Liver (tissue), 9 donors: ENCODE results near the gene ZNF414. TPM values are rescaled to one million over a fixed set of nuclear protein-coding genes. Genes with fewer than 3 reads are reported as not detected.

ENCODE experiments used
- DNase-seq: peaks from one replicate; pipeline ENCODE4 v3.0.0-alpha.2; 2017; ENCODE audit warnings: low spot score
- H3K27ac ChIP-seq, 2 donors: one replicate each; pipeline ENCODE4 v1.7.0; 2013; ENCODE audit warnings: inconsistent platforms in 2 of 2, low read length in 2 of 2, control low read depth in 1 of 2, low read depth in 1 of 2, mild to moderate bottlenecking in 1 of 2
- H3K27me3 ChIP-seq, 4 donors: one replicate each; pipeline versions ENCODE4 v1.6.1 to v1.7.0; 2013; ENCODE audit warnings: low read length in 3 of 4, inconsistent platforms in 1 of 4, mild to moderate bottlenecking in 1 of 4, moderate library complexity in 1 of 4; ENCODE audit not compliant: control insufficient read depth in 4 of 4, insufficient read depth in 4 of 4
- H3K36me3 ChIP-seq, 4 donors: one replicate each; pipeline versions ENCODE4 v1.6.1 to v1.7.0; 2013; ENCODE audit warnings: low read length in 3 of 4, mild to moderate bottlenecking in 3 of 4, low read depth in 1 of 4, moderate library complexity in 1 of 4; ENCODE audit not compliant: control insufficient read depth in 4 of 4, insufficient read depth in 3 of 4
- H3K4me1 ChIP-seq, 4 donors: one replicate each; pipeline versions ENCODE4 v1.6.1 to v1.7.0; 2013; ENCODE audit warnings: low read length in 3 of 4, mild to moderate bottlenecking in 3 of 4, moderate library complexity in 1 of 4; ENCODE audit not compliant: control insufficient read depth in 4 of 4, insufficient read depth in 4 of 4
- H3K4me3 ChIP-seq, 3 donors: one replicate each; pipeline versions ENCODE4 v1.6.1 to v1.7.0; 2013; ENCODE audit warnings: low read length in 3 of 3, control low read depth in 1 of 3, low read depth in 1 of 3, mild to moderate bottlenecking in 1 of 3
- H3K9ac ChIP-seq, 2 donors: one replicate each; pipeline ENCODE4 v1.7.0; 2013; ENCODE audit warnings: low read length in 2 of 2, mild to moderate bottlenecking in 2 of 2, moderate library complexity in 2 of 2, control low read depth in 1 of 2, low read depth in 1 of 2
- H3K9me3 ChIP-seq, 4 donors: one replicate each; pipeline versions ENCODE4 v1.6.1 to v1.7.0; 2013; ENCODE audit warnings: low read length in 3 of 4; ENCODE audit not compliant: control insufficient read depth in 4 of 4
- EGR1 ChIP-seq, 2 donors: IDR thresholded peaks; 2 replicates each; pipeline ENCODE4 v1.6.1; 2016 to 2018; ENCODE audit warnings: antibody characterized with exemption in 2 of 2, low read depth in 2 of 2
- FOXA1 ChIP-seq: IDR thresholded peaks from 2 replicates; pipeline ENCODE4 v1.6.1; 2016; ENCODE audit warnings: antibody characterized with exemption
- FOXA2 ChIP-seq: IDR thresholded peaks from 2 replicates; pipeline ENCODE4 v1.6.1; 2016; ENCODE audit warnings: antibody characterized with exemption
- GABPA ChIP-seq, 2 donors: IDR thresholded peaks in 1 of 2; conservative IDR thresholded peaks in 1 of 2; 2 replicates each; pipeline ENCODE4 v1.6.1; 2016; ENCODE audit warnings: antibody characterized with exemption in 2 of 2, mild to moderate bottlenecking in 1 of 2, moderate library complexity in 1 of 2
- HNF4A ChIP-seq, 2 donors: conservative IDR thresholded peaks; 2 replicates each; pipeline ENCODE4 v1.6.1; 2016; ENCODE audit warnings: antibody characterized with exemption in 2 of 2, mild to moderate bottlenecking in 2 of 2
- HNF4G ChIP-seq: IDR thresholded peaks from 2 replicates; pipeline ENCODE4 v1.6.1; 2016; ENCODE audit warnings: antibody characterized with exemption
- JUND ChIP-seq, 2 donors: IDR thresholded peaks; 2 replicates each; pipeline ENCODE4 v1.6.1; 2016; ENCODE audit warnings: antibody characterized with exemption in 2 of 2
- NR2F2 ChIP-seq: IDR thresholded peaks from 2 replicates; pipeline ENCODE4 v1.6.1; 2016; ENCODE audit warnings: antibody characterized with exemption
- RAD21 ChIP-seq, 2 donors: IDR thresholded peaks; 2 replicates each; pipeline ENCODE4 v1.6.1; 2016; ENCODE audit warnings: antibody characterized with exemption in 2 of 2, mild to moderate bottlenecking in 2 of 2
- RXRA ChIP-seq, 2 donors: IDR thresholded peaks; 2 replicates each; pipeline ENCODE4 v1.6.1; 2017 to 2018; ENCODE audit warnings: antibody characterized with exemption in 2 of 2, mild to moderate bottlenecking in 1 of 2
- SP1 ChIP-seq: IDR thresholded peaks from 2 replicates; pipeline ENCODE4 v1.6.1; 2018; ENCODE audit warnings: antibody characterized with exemption, mild to moderate bottlenecking
- TAF1 ChIP-seq: conservative IDR thresholded peaks from 2 replicates; pipeline ENCODE4 v1.6.1; 2016; ENCODE audit warnings: antibody characterized with exemption, mild to moderate bottlenecking
- YY1 ChIP-seq: IDR thresholded peaks from 2 replicates; pipeline ENCODE4 v1.6.1; 2016; ENCODE audit warnings: antibody characterized with exemption, mild to moderate bottlenecking
- WGBS: extraction: QIAGEN DNeasy Blood & Tissue Kit; methylation state at CpG from one replicate; pipeline ENCODE4 v1.1.7; 2013; 5-methylcytosine and 5-hydroxymethylcytosine counted together
- polyA plus RNA-seq, 2 donors: library from polyadenylated mRNA; stranded (reverse) in 1 of 2; unstranded in 1 of 2; fragments of 200-250 nt in 1 of 2; fragments of >200 nt in 1 of 2; fragmentation: Nextera tagmentation in 1 of 2; extraction: Ambion mirVana in 1 of 2; gene quantifications; one replicate each; pipeline versions ENCODE4 v1.2.1 to v1.2.3, GENCODE V29; 2013 to 2015
- total RNA-seq, 2 donors: library from RNA; depleted of rRNA; stranded (reverse); fragments of >200 nt; gene quantifications; one replicate each; pipeline ENCODE4 v1.2.3, GENCODE V29; 2014
- TF ChIP-seq, protein P1 (sequence below): IDR thresholded peaks from 2 replicates; pipeline ENCODE4 v1.6.1; 2016; ENCODE audit warnings: antibody characterized with exemption
- TF ChIP-seq, protein P2 (sequence below): fragments of 150-350 bp; IDR thresholded peaks from 2 replicates; pipeline ENCODE4 v1.5.1; 2017; ENCODE audit warnings: improper control_type of control experiment, low read depth, low read length; ENCODE audit not compliant: missing input control
- TF ChIP-seq, protein P3 (sequence below): IDR thresholded peaks from 2 replicates; pipeline ENCODE4 v1.6.1; 2016; ENCODE audit warnings: antibody characterized with exemption
- TF ChIP-seq, protein P4 (sequence below): IDR thresholded peaks from 2 replicates; pipeline ENCODE4 v1.6.1; 2016; ENCODE audit warnings: antibody characterized with exemption, mild to moderate bottlenecking
- donor health status: healthy.
- donor health status: healthy.
- donor health status: healthy.
- donor health status: healthy.
- donor health status: healthy.

Gene ZNF414
- total and polyA plus RNA-seq, 4 donors = 3.5 to 16.0 (median 7.2) TPM

DNA sequence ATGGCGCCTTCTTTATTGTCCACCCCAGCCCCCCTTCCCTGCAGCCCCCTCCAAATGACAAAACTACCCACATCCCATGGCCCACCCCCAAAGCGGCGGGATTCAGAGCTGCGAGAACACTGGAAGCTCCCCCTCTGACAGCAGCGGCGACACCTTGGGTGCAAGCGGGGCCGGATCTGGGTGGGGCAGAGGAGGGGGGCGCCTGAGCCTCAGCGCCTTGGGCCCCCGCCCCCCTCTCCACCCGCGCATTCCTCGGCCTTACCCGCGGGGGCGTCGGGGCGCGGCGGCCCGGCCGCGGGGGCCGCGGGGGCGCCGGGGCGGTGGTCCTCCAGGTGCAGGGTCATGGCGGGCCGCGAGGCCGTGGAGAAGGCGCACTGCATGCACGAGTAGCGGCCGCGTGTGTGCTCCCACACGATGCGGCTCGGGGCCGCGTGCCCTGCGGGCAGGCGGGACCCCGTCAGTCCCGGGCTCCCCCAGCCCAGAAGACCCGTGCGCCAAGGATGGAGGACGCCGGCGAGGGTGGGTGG lies 3.3 kb downstream of the ZNF414 start:
- H3K9me3 ChIP-seq = no peaks in the 10 kb centered on the region
- no peak for DNase-seq
- 91% methylated on average over 52 of the region's 52 CpGs for WGBS
- H3K27me3 ChIP-seq = no peaks in the 10 kb centered on the region
- H3K36me3 ChIP-seq = peaks cover 0 to 2% (median 0%) of the 10 kb centered on the region in 4 donors
- peaks cover 10 to 31% (median 21%) of the 10 kb centered on the region in 4 donors for H3K4me1 ChIP-seq
- no peak overlapping the region for H3K27ac ChIP-seq
- H3K4me3 ChIP-seq = no peak overlapping the region
- TF ChIP-seq HNF4A (conservative IDR thresholded peaks at IDR 0.05) (no peak), HNF4G (no peak), NR2F2 (no peak), TAF1 (no peak), JUND (IDR thresholded peaks at IDR 0.05) (no peak), RAD21 (IDR thresholded peaks at IDR 0.05) (no peak), SP1 (no peak), FOXA2 (no peak), YY1 (no peak), GABPA (IDR thresholded peaks at IDR 0.05 in 1 of 2, conservative IDR thresholded peaks at IDR 0.05 in 1 of 2) (no peak), RXRA (IDR thresholded peaks at IDR 0.05) (no peak), EGR1 (IDR thresholded peaks at IDR 0.05; ENCODE audit: low read depth in 2 of 2) (no peak), FOXA1 (no peak)
- TF ChIP-seq, protein P1, sequence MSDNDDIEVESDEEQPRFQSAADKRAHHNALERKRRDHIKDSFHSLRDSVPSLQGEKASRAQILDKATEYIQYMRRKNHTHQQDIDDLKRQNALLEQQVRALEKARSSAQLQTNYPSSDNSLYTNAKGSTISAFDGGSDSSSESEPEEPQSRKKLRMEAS = no peak
- TF ChIP-seq, protein P2, sequence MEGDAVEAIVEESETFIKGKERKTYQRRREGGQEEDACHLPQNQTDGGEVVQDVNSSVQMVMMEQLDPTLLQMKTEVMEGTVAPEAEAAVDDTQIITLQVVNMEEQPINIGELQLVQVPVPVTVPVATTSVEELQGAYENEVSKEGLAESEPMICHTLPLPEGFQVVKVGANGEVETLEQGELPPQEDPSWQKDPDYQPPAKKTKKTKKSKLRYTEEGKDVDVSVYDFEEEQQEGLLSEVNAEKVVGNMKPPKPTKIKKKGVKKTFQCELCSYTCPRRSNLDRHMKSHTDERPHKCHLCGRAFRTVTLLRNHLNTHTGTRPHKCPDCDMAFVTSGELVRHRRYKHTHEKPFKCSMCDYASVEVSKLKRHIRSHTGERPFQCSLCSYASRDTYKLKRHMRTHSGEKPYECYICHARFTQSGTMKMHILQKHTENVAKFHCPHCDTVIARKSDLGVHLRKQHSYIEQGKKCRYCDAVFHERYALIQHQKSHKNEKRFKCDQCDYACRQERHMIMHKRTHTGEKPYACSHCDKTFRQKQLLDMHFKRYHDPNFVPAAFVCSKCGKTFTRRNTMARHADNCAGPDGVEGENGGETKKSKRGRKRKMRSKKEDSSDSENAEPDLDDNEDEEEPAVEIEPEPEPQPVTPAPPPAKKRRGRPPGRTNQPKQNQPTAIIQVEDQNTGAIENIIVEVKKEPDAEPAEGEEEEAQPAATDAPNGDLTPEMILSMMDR = no peak
- TF ChIP-seq, protein P3, sequence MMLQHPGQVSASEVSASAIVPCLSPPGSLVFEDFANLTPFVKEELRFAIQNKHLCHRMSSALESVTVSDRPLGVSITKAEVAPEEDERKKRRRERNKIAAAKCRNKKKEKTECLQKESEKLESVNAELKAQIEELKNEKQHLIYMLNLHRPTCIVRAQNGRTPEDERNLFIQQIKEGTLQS = no peak
- TF ChIP-seq, protein P4, sequence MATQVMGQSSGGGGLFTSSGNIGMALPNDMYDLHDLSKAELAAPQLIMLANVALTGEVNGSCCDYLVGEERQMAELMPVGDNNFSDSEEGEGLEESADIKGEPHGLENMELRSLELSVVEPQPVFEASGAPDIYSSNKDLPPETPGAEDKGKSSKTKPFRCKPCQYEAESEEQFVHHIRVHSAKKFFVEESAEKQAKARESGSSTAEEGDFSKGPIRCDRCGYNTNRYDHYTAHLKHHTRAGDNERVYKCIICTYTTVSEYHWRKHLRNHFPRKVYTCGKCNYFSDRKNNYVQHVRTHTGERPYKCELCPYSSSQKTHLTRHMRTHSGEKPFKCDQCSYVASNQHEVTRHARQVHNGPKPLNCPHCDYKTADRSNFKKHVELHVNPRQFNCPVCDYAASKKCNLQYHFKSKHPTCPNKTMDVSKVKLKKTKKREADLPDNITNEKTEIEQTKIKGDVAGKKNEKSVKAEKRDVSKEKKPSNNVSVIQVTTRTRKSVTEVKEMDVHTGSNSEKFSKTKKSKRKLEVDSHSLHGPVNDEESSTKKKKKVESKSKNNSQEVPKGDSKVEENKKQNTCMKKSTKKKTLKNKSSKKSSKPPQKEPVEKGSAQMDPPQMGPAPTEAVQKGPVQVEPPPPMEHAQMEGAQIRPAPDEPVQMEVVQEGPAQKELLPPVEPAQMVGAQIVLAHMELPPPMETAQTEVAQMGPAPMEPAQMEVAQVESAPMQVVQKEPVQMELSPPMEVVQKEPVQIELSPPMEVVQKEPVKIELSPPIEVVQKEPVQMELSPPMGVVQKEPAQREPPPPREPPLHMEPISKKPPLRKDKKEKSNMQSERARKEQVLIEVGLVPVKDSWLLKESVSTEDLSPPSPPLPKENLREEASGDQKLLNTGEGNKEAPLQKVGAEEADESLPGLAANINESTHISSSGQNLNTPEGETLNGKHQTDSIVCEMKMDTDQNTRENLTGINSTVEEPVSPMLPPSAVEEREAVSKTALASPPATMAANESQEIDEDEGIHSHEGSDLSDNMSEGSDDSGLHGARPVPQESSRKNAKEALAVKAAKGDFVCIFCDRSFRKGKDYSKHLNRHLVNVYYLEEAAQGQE = no peak
- no peak overlapping the region for H3K9ac ChIP-seq

DNA sequence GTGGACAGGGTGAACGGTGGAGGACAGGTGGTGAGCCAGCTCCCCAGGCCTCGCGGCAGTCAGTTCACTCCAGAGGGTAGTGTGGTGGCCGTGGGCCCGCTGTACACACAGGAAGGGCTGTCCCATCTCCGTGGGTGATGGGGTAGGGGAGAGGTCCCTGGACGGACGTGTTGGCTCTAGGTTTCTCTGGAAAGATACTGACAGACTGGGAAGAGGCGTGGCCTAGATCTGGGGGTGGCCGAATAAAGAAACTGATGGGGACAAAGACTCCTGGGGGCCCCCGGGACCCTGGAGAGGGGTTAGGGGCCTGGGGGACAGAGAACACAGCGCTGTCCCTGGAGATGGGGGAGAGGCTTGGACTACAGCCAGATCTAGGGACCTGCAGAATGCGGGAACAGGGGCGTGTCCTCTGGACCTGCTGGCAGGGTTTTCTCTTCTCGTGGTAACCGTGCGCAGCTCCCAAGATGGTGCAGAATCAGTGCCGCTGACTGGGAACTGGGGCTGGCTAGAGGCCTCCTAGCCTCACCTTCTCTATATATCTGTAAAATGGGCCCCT lies 7.5 kb downstream of the ZNF414 start:
- TF ChIP-seq SP1 (no peak), TAF1 (no peak), GABPA (IDR thresholded peaks at IDR 0.05 in 1 of 2, conservative IDR thresholded peaks at IDR 0.05 in 1 of 2) (no peak), YY1 (no peak)
- TF ChIP-seq, protein P4 = no peak
- TF ChIP-seq, protein P2 = no peak
- peak overlapping the region in 1 of 3 donors; percentile 63 for H3K4me3 ChIP-seq
- peaks cover 6 to 10% (median 7%) of the 10 kb centered on the region in 4 donors for H3K4me1 ChIP-seq
- peak overlapping the region; percentile 15 to 43 for H3K27ac ChIP-seq
- H3K27me3 ChIP-seq = no peaks in the 10 kb centered on the region
- no peaks in the 10 kb centered on the region for H3K9me3 ChIP-seq
- H3K9ac ChIP-seq = no peak overlapping the region
- H3K36me3 ChIP-seq = peaks cover 0 to 2% (median 0%) of the 10 kb centered on the region in 4 donors
- DNase-seq = no peak
- WGBS = 29% methylated on average over 18 of the region's 18 CpGs
